ENCODE measurements around the gene GTF2F1.
"Not testable (repeated sequence)": the region's sequence is repeated elsewhere in the genome, so short reads cannot be mapped to it uniquely, and the experiment has no call there.

The GTF2F1 gene

DNA sequence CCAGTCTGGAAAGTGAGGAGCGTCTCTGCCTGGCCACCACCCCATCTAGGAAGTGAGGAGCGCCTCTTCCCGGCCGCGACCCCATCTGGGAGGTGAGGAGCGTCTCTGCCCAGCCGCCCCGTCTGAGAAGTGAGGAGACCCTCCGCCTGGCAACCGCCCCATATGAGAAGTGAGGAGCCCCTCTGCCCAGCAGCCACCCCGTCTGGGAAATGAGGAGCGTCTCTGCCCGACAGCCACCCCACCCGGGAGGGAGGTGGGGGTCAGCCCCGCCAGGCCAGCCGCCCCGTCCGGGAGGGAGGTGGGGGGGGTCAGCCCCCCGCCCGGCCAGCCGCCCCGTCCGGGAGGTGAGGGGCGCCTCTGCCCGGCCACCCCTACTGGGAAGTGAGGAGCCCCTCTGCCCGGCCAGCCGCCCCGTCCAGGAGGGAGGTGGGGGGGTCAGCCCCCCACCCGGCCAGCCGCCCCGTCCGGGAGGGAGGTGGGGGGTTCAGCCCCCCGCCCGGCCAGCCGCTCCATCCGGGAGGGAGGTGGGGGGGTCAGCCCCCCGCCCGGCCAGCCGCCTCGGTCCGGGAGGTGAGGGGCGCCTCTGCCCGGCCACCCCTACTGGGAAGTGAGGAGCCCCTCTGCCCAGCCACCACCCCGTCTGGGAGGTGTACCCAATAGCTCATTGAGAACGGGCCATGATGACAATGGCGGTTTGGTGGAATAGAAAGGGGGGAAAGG is 37.5 kb downstream of the GTF2F1 start:
- DNase-seq (ENCODE audit: low spot score): not testable (repeated sequence)

DNA sequence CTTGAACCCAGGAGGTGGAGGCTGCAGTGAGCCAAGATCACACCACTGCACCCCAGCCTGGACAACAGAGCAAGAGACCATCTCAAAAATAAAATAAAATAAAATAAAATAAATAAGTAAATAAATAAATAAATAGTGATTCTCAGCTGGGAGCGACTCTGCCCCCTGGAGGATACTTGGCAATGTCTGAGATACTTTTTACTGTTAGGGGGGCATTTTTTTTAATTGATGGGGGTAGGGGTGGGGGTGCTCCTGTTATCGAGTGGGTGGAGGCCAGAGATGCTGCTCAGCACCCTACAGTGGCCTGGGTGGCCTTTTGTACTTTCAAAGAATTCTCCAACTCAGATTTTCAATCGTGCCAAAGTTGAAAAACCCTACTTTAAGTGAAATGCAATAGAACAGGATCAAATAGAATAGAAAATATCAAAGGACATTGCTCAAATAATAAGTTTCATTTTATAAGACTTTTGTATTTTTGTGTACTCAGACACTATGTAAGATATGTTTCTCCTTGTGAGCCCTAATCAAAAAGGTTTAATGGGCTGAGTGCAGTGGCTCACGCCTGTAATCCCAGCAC is 38.8 kb downstream of the GTF2F1 start:
- DNase-seq (ENCODE audit: low spot score): no peak

DNA sequence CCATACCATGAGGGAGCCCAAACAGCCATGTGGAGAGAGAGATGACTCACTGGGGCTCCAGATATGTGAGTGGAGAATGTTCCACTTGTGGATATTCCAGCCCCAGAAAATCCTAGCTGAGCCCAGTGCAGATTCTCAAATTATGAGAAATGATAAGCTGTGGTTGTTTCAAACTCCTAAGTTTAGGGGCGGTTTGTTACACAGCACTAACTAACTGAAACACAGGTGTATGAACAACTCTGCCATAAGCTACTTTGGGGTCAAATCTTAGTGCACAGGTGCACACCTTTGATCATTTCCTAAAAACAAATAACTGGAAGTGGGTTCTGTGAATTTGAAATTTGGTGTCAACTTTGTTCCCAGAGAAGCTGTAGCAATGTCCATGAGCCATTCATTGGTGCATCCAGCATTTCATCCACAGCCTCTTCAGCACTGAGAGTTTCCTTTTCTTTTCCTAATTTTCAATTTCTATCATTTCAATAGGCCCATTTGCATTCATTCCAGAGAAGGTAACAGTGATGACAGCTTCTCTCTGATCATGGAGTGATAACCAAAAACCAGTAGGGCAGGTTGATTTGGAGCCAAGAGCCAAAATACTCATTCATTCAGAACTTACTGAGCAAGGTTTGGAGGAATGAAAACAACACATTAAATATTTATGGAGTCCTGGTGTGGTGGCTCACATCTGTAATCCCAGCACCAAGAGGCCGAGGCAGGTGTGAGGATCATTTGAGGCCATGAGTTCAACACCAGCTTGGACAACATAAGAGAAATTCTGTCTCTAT is 40.4 kb downstream of the GTF2F1 start:
- no peak for DNase-seq (ENCODE audit: low spot score)

DNA sequence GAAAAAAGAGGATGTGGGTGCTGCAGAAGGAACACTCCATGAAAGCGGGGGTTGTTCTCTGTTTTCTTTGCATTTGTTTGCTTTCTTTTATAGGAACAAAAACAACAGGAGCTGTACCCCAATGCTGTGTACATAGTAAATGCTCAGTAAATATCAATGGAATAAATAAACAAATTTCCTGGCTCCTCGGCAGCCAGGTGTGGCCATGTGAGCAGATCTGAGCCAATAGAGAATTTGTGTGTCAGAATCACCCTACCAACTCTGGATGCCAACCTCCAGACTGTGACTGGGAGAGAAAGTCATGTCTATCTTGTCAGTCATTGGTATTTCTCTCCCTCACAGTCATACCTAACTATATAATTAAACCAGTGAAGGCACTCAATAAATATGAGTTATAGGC is 42.3 kb downstream of the GTF2F1 start:
- DNase-seq (ENCODE audit: low spot score): no peak

GRCh38 chr19:6349271-6349670 is 43.7 kb downstream of the GTF2F1 start:
- DNase-seq (ENCODE audit: low spot score): not testable (repeated sequence)

DNA sequence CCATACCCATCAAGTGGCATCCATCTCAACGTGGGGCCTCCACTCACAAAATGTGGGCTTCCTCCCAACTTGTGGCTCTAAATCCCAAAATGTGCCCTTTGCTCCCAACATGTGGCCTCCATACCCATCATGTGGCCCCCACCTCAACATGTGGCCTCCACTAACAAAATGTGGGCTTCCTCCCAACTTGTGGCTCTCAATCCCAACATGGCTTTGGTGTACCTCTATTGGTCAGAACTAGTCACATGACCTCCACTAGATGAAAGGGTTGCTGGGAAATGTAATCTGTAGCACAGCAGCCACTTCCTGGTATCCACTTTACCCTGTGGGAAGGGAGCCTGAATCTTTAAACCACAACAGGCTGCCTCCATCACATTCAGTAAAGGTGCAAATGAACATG is 49.5 kb downstream of the GTF2F1 start:
- no peak for DNase-seq (ENCODE audit: low spot score)

- no peak for DNase-seq (ENCODE audit: low spot score)
Observed at GRCh38 chr19:6340493-6341201, 52.3 kb downstream of the GTF2F1 start.

- no peak for DNase-seq (ENCODE audit: low spot score)
Observed at GRCh38 chr19:6334490-6335285, 58.3 kb downstream of the GTF2F1 start.

GRCh38 chr19:6333439-6333838 is 59.5 kb downstream of the GTF2F1 start, which contains the start of gene ACER1:
ACER1 (minus strand) TSS chr19:6333612; CDS start chr19:6333551, 61 bp downstream.
- no peak for DNase-seq (ENCODE audit: low spot score)

All from ecto neural progenitor cell (in vitro differentiated cells).